Measurements from ENCODE around the gene RNF223. TPM values are rescaled to one million over a fixed set of nuclear protein-coding genes. Genes with fewer than 3 reads are reported as not detected.

RNF223 gene
- total and polyA plus RNA-seq, 4 donors, result 0.54 to 2.4 (median 1.4) TPM

DNA sequence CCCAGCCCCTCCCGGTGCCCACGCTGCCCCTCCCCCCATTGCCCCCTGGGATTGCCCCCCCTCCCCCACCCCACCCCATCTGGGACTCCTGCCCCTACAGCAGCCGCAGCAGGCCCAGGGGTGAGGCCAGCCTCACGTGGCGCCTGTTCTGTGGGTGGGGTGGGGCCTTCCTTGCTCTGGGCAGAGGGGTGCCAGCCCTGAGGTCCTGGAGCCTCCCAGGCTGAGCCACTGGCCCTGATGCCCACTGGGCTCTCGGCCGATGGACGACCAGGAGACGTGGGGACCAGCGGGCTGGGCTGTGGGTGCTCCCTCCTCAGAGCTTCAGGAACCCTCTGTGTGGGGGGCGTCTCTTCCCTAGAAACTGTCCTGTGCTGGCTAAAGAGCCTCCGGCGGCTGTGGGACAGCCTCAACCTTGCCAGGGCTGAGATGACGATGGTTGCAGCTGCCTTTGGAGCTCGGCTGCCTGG is 47.5 kb upstream of the RNF223 start:
- Histone ChIP-seq H3K9me3 (ENCODE audit: control insufficient read depth in 4 of 4, insufficient read depth in 3 of 4, low read length in 3 of 4) (no peaks in the 10 kb centered on the region), H3K36me3 (ENCODE audit: control insufficient read depth in 4 of 4, insufficient read depth in 4 of 4, low read length in 4 of 4) (no peaks in the 10 kb centered on the region), H3K27ac (ENCODE audit: low read depth in 1 of 2, low read length in 1 of 2) (no peak overlapping the region), H3K4me3 (no peak overlapping the region), H3K27me3 (ENCODE audit: control insufficient read depth in 3 of 3, insufficient read depth in 3 of 3, low read length in 2 of 3) (peaks cover 0 to 12% (median 4%) of the 10 kb centered on the region in 3 donors), H3K9ac (ENCODE audit: insufficient read depth in 1 of 2, low read length in 2 of 2) (no peak overlapping the region), H3K4me1 (ENCODE audit: control insufficient read depth in 5 of 5, insufficient read depth in 5 of 5, low read length in 5 of 5) (peaks cover 0 to 5% (median 0%) of the 10 kb centered on the region in 5 donors)
- ATAC-seq (ENCODE audit: insufficient read depth, low FRiP score), result no peak
- no peak for DNase-seq
- TF ChIP-seq, protein P1, sequence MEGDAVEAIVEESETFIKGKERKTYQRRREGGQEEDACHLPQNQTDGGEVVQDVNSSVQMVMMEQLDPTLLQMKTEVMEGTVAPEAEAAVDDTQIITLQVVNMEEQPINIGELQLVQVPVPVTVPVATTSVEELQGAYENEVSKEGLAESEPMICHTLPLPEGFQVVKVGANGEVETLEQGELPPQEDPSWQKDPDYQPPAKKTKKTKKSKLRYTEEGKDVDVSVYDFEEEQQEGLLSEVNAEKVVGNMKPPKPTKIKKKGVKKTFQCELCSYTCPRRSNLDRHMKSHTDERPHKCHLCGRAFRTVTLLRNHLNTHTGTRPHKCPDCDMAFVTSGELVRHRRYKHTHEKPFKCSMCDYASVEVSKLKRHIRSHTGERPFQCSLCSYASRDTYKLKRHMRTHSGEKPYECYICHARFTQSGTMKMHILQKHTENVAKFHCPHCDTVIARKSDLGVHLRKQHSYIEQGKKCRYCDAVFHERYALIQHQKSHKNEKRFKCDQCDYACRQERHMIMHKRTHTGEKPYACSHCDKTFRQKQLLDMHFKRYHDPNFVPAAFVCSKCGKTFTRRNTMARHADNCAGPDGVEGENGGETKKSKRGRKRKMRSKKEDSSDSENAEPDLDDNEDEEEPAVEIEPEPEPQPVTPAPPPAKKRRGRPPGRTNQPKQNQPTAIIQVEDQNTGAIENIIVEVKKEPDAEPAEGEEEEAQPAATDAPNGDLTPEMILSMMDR (IDR thresholded peaks at IDR 0.05; ENCODE audit: control extremely low read depth, extremely low read depth), result no peak
- 43 to 55% methylated on average over 13 to 15 of the region's 15 CpGs for WGBS, 2 donors

DNA sequence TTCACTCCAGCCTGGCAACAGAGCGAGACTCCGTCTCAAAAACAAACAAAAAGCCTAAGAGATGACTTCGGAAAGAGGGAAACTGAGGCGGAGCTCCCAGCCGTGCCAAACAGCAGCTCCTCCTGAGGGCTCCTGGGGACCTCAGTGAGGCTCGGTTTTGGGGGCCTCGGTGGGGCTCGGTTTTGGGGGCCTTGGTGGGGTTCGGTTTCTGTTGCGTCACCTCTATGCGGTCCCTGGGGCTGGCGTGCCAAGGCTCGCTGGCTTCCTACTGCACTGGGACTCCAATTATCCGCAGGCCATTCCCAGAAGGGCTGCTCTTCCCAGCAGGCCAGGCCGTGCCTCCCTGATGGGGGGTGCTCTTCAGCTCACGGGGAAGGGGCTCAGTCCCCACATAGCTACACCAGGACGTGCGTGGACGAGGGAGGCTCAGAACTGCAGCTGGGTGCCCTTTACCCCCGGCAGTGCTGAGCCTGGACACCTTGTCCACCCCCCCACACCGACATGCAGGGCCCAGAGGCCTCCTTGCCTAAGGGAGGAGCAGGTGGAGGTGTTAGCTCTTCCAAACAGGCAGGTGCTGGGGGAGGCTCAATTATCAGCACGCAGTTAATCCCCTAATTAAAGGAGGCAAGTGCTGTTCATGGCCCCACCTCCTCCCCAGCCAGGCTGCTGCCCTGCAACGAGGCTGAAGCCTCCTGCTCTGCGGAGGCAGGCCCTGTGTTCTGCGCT is 46.9 kb upstream of the RNF223 start:
- WGBS, 2 donors, result 78 to 82% methylated on average over 25 of the region's 25 CpGs
- H3K4me1 ChIP-seq (ENCODE audit: control insufficient read depth in 5 of 5, insufficient read depth in 5 of 5, low read length in 5 of 5), result peaks cover 0 to 5% (median 0%) of the 10 kb centered on the region in 5 donors
- ATAC-seq (ENCODE audit: insufficient read depth, low FRiP score) (no peak), DNase-seq (no peak)
- TF ChIP-seq, protein P1 (IDR thresholded peaks at IDR 0.05; ENCODE audit: control extremely low read depth, extremely low read depth), result no peak
- peaks cover 0 to 12% (median 4%) of the 10 kb centered on the region in 3 donors for H3K27me3 ChIP-seq (ENCODE audit: control insufficient read depth in 3 of 3, insufficient read depth in 3 of 3, low read length in 2 of 3)
- H3K4me3 ChIP-seq, result no peak overlapping the region
- no peak overlapping the region for H3K9ac ChIP-seq (ENCODE audit: insufficient read depth in 1 of 2, low read length in 2 of 2)
- no peaks in the 10 kb centered on the region for H3K9me3 ChIP-seq (ENCODE audit: control insufficient read depth in 4 of 4, insufficient read depth in 3 of 4, low read length in 3 of 4)
- H3K27ac ChIP-seq (ENCODE audit: low read depth in 1 of 2, low read length in 1 of 2), result no peak overlapping the region
- no peaks in the 10 kb centered on the region for H3K36me3 ChIP-seq (ENCODE audit: control insufficient read depth in 4 of 4, insufficient read depth in 4 of 4, low read length in 4 of 4)

DNA sequence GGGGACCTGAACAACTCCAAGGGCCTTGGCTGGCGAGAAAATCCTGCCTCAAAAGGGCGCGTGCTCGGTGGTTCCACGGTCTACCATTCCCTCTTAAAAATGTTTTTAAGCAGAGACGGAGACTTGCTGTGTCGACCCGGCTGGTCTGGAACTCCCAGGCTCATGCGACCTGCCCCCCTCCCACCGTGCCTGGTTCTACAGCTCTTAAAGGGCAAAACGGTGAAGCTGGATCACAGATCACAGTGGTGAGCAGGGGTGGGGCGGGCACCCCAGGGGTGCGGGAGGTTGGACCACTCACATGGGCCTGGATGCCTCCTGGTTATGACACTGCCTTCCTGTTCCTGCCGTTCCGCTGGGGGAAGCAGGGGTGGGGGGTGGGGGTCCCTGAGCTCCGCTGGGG is 46.0 kb upstream of the RNF223 start:
- DNase-seq (no peak), ATAC-seq (ENCODE audit: insufficient read depth, low FRiP score) (no peak)
- WGBS, 2 donors, result 53 to 60% methylated on average over 16 of the region's 16 CpGs
- H3K27me3 ChIP-seq (ENCODE audit: control insufficient read depth in 3 of 3, insufficient read depth in 3 of 3, low read length in 2 of 3), result peaks cover 0 to 12% (median 4%) of the 10 kb centered on the region in 3 donors
- TF ChIP-seq, protein P1 (IDR thresholded peaks at IDR 0.05; ENCODE audit: control extremely low read depth, extremely low read depth), result no peak
- no peak overlapping the region for H3K9ac ChIP-seq (ENCODE audit: insufficient read depth in 1 of 2, low read length in 2 of 2)
- no peak overlapping the region for H3K4me3 ChIP-seq
- H3K9me3 ChIP-seq (ENCODE audit: control insufficient read depth in 4 of 4, insufficient read depth in 3 of 4, low read length in 3 of 4), result no peaks in the 10 kb centered on the region
- peaks cover 0 to 5% (median 0%) of the 10 kb centered on the region in 5 donors for H3K4me1 ChIP-seq (ENCODE audit: control insufficient read depth in 5 of 5, insufficient read depth in 5 of 5, low read length in 5 of 5)
- no peaks in the 10 kb centered on the region for H3K36me3 ChIP-seq (ENCODE audit: control insufficient read depth in 4 of 4, insufficient read depth in 4 of 4, low read length in 4 of 4)
- H3K27ac ChIP-seq (ENCODE audit: low read depth in 1 of 2, low read length in 1 of 2), result no peak overlapping the region
